CD14-positive monocyte (primary cell): ENCODE results near the gene CSTF1. TPM values are rescaled to one million over a fixed set of nuclear protein-coding genes. Genes with fewer than 3 reads are reported as not detected.

Source experiments
- DNase-seq, 3 donors: peaks; one replicate each; pipeline ENCODE4 v3.0.0-alpha.2; 2011 to 2022
- H2AFZ ChIP-seq: 2 replicates; pipeline ENCODE4 v1.6.0; 2012; ENCODE audit warnings: mild to moderate bottlenecking, low read depth, low read length, inconsistent platforms; ENCODE audit not compliant: insufficient read depth, poor library complexity, severe bottlenecking
- H3K27ac ChIP-seq, 2 donors: 1 replicate in 1 of 2; 2 replicates in 1 of 2; pipeline ENCODE4 v1.5.1; 2012 to 2013; ENCODE audit warnings: low read length in 2 of 2, control low read depth in 1 of 2, inconsistent platforms in 1 of 2, low read depth in 1 of 2, mild to moderate bottlenecking in 1 of 2
- H3K27me3 ChIP-seq, 2 donors: one replicate each; pipeline versions ENCODE4 v1.6.0 to v1.6.1; 2011 to 2013; ENCODE audit warnings: low read length in 2 of 2; ENCODE audit not compliant: control insufficient read depth in 2 of 2, insufficient read depth in 2 of 2
- H3K36me3 ChIP-seq, 2 donors: replicated peaks in 1 of 2; 1 replicate in 1 of 2; 2 replicates in 1 of 2; pipeline versions ENCODE4 v1.5.1 to v1.6.1; 2012 to 2013; ENCODE audit warnings: low read length in 2 of 2, control low read depth in 1 of 2, inconsistent platforms in 1 of 2, mild to moderate bottlenecking in 1 of 2; ENCODE audit not compliant: insufficient read depth in 2 of 2, control insufficient read depth in 1 of 2
- H3K4me1 ChIP-seq, 2 donors: 1 replicate in 1 of 2; 2 replicates in 1 of 2; pipeline versions ENCODE4 v1.5.1 to v1.6.1; 2012 to 2013; ENCODE audit warnings: low read length in 2 of 2, control low read depth in 1 of 2, inconsistent platforms in 1 of 2, mild to moderate bottlenecking in 1 of 2, moderate library complexity in 1 of 2; ENCODE audit not compliant: insufficient read depth in 2 of 2, control insufficient read depth in 1 of 2
- H3K4me2 ChIP-seq: replicated peaks from 2 replicates; pipeline ENCODE3; 2012; ENCODE audit warnings: low read length, moderate library complexity, mild to moderate bottlenecking; ENCODE audit not compliant: poor library complexity, severe bottlenecking; ENCODE audit errors: extremely low read depth
- H3K4me3 ChIP-seq, 3 experiments: fragments of 200-600 bp in 1 of 3; sonication (generic) in 1 of 3; replicated peaks in 1 of 3; 1 replicate in 2 of 3; 2 replicates in 1 of 3; pipeline ENCODE4 v1.5.1; 2011 to 2013; ENCODE audit warnings: low read length in 3 of 3, mild to moderate bottlenecking in 3 of 3, control low read depth in 2 of 3, low read depth in 2 of 3, inconsistent platforms in 1 of 3, moderate library complexity in 1 of 3
- H3K79me2 ChIP-seq: 2 replicates; pipeline ENCODE4 v1.6.0; 2012; ENCODE audit warnings: mild to moderate bottlenecking, control low read depth, inconsistent platforms, low read length, moderate library complexity; ENCODE audit not compliant: insufficient read depth
- H3K9ac ChIP-seq: 2 replicates; pipeline ENCODE4 v1.6.0; 2017; ENCODE audit warnings: low read length, mild to moderate bottlenecking; ENCODE audit not compliant: insufficient read depth, poor library complexity, severe bottlenecking
- H3K9me3 ChIP-seq, 2 donors: replicated peaks in 1 of 2; 1 replicate in 1 of 2; 2 replicates in 1 of 2; pipeline versions ENCODE4 v1.5.1 to v1.6.1; 2012 to 2013; ENCODE audit warnings: low read length in 2 of 2, control low read depth in 1 of 2; ENCODE audit not compliant: control insufficient read depth in 1 of 2, insufficient read depth in 1 of 2
- H4K20me1 ChIP-seq: 2 replicates; pipeline ENCODE4 v1.6.0; 2012; ENCODE audit warnings: mild to moderate bottlenecking, low read length, control low read depth, moderate library complexity; ENCODE audit not compliant: insufficient read depth
- H3K27ac Mint-ChIP-seq, 7 donors: one replicate each; pipeline ENCODE4 v1.8.0; 2020; ENCODE audit warnings: mild to moderate bottlenecking in 7 of 7, mixed read lengths in 7 of 7, moderate library complexity in 6 of 7, inconsistent platforms in 2 of 7
- H3K27me3 Mint-ChIP-seq, 3 donors: one replicate each; pipeline ENCODE4 v1.8.0; 2021 to 2022; ENCODE audit warnings: low read depth in 3 of 3, mild to moderate bottlenecking in 3 of 3, mixed read lengths in 3 of 3, moderate library complexity in 3 of 3, inconsistent platforms in 1 of 3
- H3K36me3 Mint-ChIP-seq, 2 donors: one replicate each; pipeline ENCODE4 v1.8.0; 2020; ENCODE audit warnings: mixed read lengths in 2 of 2, inconsistent platforms in 1 of 2, mild to moderate bottlenecking in 1 of 2
- H3K4me1 Mint-ChIP-seq: one replicate; pipeline ENCODE4 v1.8.0; 2020; ENCODE audit warnings: mild to moderate bottlenecking, mixed read lengths
- H3K4me3 Mint-ChIP-seq, 2 donors: one replicate each; pipeline ENCODE4 v1.8.0; 2020; ENCODE audit warnings: mild to moderate bottlenecking in 2 of 2, mixed read lengths in 2 of 2, moderate library complexity in 1 of 2
- H3K9me3 Mint-ChIP-seq, 7 donors: one replicate each; pipeline ENCODE4 v1.8.0; 2020 to 2022; ENCODE audit warnings: mixed read lengths in 7 of 7, mild to moderate bottlenecking in 6 of 7, moderate library complexity in 6 of 7, inconsistent platforms in 2 of 7
- CTCF ChIP-seq: fragments of 200-600 bp; IDR thresholded peaks from one replicate; pipeline ENCODE4 v1.8.0; 2022; ENCODE audit warnings: antibody characterized with exemption, mild to moderate bottlenecking
- WGBS: methylation state at CpG from one replicate; pipeline ENCODE4 v1.1.5; 2013; ENCODE audit warnings: missing lambda C conversion rate; ENCODE audit not compliant: insufficient coverage; 5-methylcytosine and 5-hydroxymethylcytosine counted together
- intact Hi-C, 2 donors: fragments of 100-400 bp; cut with micrococcal nuclease; formaldehyde crosslinking; loops; one replicate each; pipeline versions ENCODE4 v1.15.0 to v1.15.1; 2023
- polyA plus RNA-seq, 3 donors: library from polyadenylated mRNA; depleted of rRNA in 1 of 3; unstranded in 2 of 3; stranded (reverse) in 1 of 3; fragments of 300-500 nt in 2 of 3; fragments of >200 nt in 1 of 3; fragmentation: Illumina TruSeq in 2 of 3; gene quantifications; 1 replicate in 2 of 3; 2 replicates in 1 of 3; pipeline ENCODE4 v1.2.3, GENCODE V29; 2012 to 2021

CSTF1 gene
- polyA plus RNA-seq, 3 donors: 7.7 to 15.7 (median 10.7) TPM

GRCh38 chr20:56430957-56431356 is 38.5 kb downstream of the CSTF1 start:
- Mint-ChIP-seq H3K27me3 (peaks cover 41 to 57% (median 52%) of the 10 kb centered on the region in 3 donors), H3K9me3 (peaks cover 0 to 9% (median 2%) of the 10 kb centered on the region in 7 donors), H3K4me3 (peak overlapping the region in 1 of 2 donors; percentile 75), H3K36me3 (peaks cover 33 to 37% of the 10 kb centered on the region in 2 donors), H3K27ac (peak overlapping the region in 2 of 7 donors; percentile 50 to 56), H3K4me1 (peaks cover 69% of the 10 kb centered on the region)
- intact Hi-C loops: no loop called here
- no CpG with 5 or more reads among the region's 1 CpG for WGBS
- TF ChIP-seq CTCF: no peak
- Histone ChIP-seq H3K4me3 (no peak overlapping the region), H3K9ac (no peak overlapping the region), H3K79me2 (no peaks in the 10 kb centered on the region), H3K27me3 (peaks cover 22 to 23% of the 10 kb centered on the region in 2 donors), H4K20me1 (peaks cover 57% of the 10 kb centered on the region), H3K27ac (no peak overlapping the region), H3K9me3 (no peaks in the 10 kb centered on the region), H3K4me2 (no peak overlapping the region), H3K36me3 (no peaks in the 10 kb centered on the region), H2AFZ (no peak overlapping the region), H3K4me1 (peaks cover 58 to 63% of the 10 kb centered on the region in 2 donors)
- no peak for DNase-seq

GRCh38 chr20:56431471-56431870 is 39.0 kb downstream of the CSTF1 start:
- TF ChIP-seq CTCF: no peak
- WGBS: no CpG with 5 or more reads among the region's 3 CpGs
- Histone ChIP-seq H3K79me2 (no peaks in the 10 kb centered on the region), H3K4me1 (peaks cover 54 to 60% of the 10 kb centered on the region in 2 donors), H4K20me1 (peaks cover 57% of the 10 kb centered on the region), H3K9me3 (no peaks in the 10 kb centered on the region), H3K9ac (no peak overlapping the region), H2AFZ (no peak overlapping the region), H3K36me3 (no peaks in the 10 kb centered on the region), H3K4me2 (no peak overlapping the region), H3K27me3 (peaks cover 20 to 23% of the 10 kb centered on the region in 2 donors), H3K27ac (no peak overlapping the region), H3K4me3 (no peak overlapping the region)
- intact Hi-C loops: no loop called here
- Mint-ChIP-seq H3K4me3 (peak overlapping the region in 1 of 2 donors; percentile 75), H3K27me3 (peaks cover 38 to 54% (median 50%) of the 10 kb centered on the region in 3 donors), H3K4me1 (peaks cover 64% of the 10 kb centered on the region), H3K27ac (no peak overlapping the region), H3K36me3 (peaks cover 32 to 34% of the 10 kb centered on the region in 2 donors), H3K9me3 (peaks cover 0 to 9% (median 2%) of the 10 kb centered on the region in 7 donors)
- DNase-seq: no peak
